ENCODE measurements around the gene SUPT7L.
"Not testable (repeated sequence)": the region's sequence is repeated elsewhere in the genome, so short reads cannot be mapped to it uniquely, and the experiment has no call there.

Gene SUPT7L

DNA sequence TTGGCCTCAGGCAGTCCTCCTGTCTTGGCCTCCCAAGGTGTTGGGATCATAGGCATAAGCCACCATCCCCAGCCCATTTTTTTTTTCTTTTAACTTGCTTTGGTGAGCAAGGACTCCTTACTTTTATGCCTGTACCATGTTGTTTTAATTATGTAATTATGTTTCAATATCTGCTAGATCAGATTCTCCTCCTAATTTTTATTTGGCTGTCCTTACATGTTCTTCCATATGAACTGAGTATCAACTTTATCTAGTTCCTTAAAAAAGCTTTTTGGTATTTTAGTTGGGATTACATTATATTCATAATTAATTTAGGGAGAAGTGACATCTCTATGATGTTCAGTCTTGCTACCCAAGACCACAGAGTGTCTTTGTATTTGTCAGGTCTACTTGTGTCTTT is 18.2 kb downstream of the SUPT7L start:
- peaks cover 32 to 62% of the 10 kb centered on the region in 2 donors for H3K36me3 ChIP-seq (ENCODE audit: control insufficient read depth in 2 of 2, insufficient read depth in 2 of 2, low read length in 2 of 2)
- no peaks in the 10 kb centered on the region for H3K4me1 ChIP-seq (ENCODE audit: control insufficient read depth in 2 of 2, insufficient read depth in 2 of 2, low read length in 2 of 2)

DNA sequence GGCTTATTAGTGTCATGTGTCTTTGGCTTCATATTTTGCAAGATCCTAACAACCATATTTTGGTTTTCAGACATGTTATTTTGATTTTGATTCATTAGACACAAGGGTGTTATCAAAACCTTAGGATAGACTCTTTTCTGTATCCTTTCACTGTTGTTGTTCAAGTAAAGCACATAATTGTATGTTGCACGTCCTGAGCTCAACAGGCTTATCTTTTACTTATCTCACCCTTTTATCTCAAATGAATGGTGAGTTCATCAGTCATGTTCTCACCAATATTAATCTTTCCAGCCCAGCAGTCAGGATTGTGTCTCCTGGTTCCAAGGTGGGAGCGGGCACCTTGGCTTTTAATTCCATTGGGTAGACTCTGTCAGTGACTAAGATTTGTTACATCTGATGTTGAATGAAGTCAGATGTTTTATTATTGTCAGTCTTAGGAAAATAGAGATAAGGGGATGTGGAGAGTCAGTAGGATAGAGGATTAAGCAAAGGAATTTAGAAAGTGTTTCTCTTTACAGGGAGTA is 22.6 kb downstream of the SUPT7L start:
- Histone ChIP-seq H3K4me1 (ENCODE audit: control insufficient read depth in 2 of 2, insufficient read depth in 2 of 2, low read length in 2 of 2) (no peaks in the 10 kb centered on the region), H3K27me3 (ENCODE audit: control insufficient read depth in 2 of 2, insufficient read depth in 2 of 2, low read length in 2 of 2) (no peaks in the 10 kb centered on the region), H3K36me3 (ENCODE audit: control insufficient read depth in 2 of 2, insufficient read depth in 2 of 2, low read length in 2 of 2) (peaks cover 37 to 57% of the 10 kb centered on the region in 2 donors), H3K9ac (ENCODE audit: low read depth in 1 of 2, low read length in 2 of 2) (no peak overlapping the region), H3K27ac (ENCODE audit: low read depth in 2 of 2, low read length in 2 of 2) (no peak overlapping the region), H3K4me3 (ENCODE audit: low read length in 2 of 2) (no peak overlapping the region), H3K9me3 (ENCODE audit: control insufficient read depth in 2 of 2, low read length in 2 of 2) (no peaks in the 10 kb centered on the region)

More for the DNA sequence above, 18.2 kb downstream of the SUPT7L start:
- no peaks in the 10 kb centered on the region for H3K9me3 ChIP-seq (ENCODE audit: control insufficient read depth in 2 of 2, low read length in 2 of 2)
- no peaks in the 10 kb centered on the region for H3K27me3 ChIP-seq (ENCODE audit: control insufficient read depth in 2 of 2, insufficient read depth in 2 of 2, low read length in 2 of 2)
- H3K27ac ChIP-seq (ENCODE audit: low read depth in 2 of 2, low read length in 2 of 2), result no peak overlapping the region
- no peak overlapping the region for H3K4me3 ChIP-seq (ENCODE audit: low read length in 2 of 2)
- H3K9ac ChIP-seq (ENCODE audit: low read depth in 1 of 2, low read length in 2 of 2), result no peak overlapping the region

DNA sequence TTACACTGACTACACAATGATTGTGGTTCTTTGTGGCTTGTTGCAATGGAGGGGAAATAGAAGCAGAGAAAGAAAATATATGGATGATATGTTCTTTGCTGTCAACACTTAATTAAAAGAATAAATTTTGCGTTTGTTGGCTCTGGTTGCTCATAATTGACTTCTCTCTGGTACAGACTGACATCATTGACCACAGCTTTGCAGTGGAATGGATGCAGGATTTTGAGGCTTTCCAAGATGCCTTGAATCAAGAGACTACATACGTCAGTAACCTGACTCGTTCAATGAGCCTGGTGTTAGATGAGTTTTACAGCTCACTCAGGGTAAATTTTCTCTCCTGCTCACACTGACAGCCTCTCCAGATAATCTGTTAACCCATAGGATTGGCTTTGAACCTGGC is 24.7 kb downstream of the SUPT7L start:
- Histone ChIP-seq H3K4me1 (ENCODE audit: control insufficient read depth in 2 of 2, insufficient read depth in 2 of 2, low read length in 2 of 2) (no peaks in the 10 kb centered on the region), H3K27ac (ENCODE audit: low read depth in 2 of 2, low read length in 2 of 2) (no peak overlapping the region), H3K4me3 (ENCODE audit: low read length in 2 of 2) (no peak overlapping the region), H3K9ac (ENCODE audit: low read depth in 1 of 2, low read length in 2 of 2) (no peak overlapping the region), H3K36me3 (ENCODE audit: control insufficient read depth in 2 of 2, insufficient read depth in 2 of 2, low read length in 2 of 2) (peaks cover 52 to 65% of the 10 kb centered on the region in 2 donors), H3K27me3 (ENCODE audit: control insufficient read depth in 2 of 2, insufficient read depth in 2 of 2, low read length in 2 of 2) (no peaks in the 10 kb centered on the region), H3K9me3 (ENCODE audit: control insufficient read depth in 2 of 2, low read length in 2 of 2) (no peaks in the 10 kb centered on the region)

DNA sequence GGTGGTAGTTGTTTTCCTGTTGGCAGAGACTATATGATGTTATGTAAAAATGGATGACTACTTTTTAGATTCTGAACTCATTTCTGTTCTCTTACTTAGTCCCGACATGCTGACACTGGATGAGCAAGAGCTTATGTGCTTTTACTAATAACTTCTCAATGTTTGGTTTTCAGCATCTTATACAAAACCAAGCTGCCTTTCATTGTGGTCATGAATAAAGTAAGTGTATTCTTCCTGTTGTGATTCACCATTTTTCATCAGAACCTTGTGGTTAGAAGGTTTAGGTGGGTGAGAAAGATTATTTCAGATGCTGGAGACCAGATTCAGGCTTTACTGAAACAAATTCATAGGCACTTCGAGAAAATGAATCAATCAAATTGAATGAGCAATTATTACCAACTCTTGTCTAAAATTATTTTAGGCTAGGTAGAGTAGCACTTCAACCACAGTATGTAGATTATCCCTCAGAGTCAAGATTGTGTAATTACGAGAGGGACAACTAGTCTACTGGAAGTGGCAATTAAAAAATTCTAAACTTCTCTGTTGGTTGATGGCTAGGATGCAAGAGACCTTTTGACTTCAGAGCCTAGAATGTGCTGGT is 25.3 kb downstream of the SUPT7L start:
- H3K4me3 ChIP-seq (ENCODE audit: low read length in 2 of 2), result no peak overlapping the region
- H3K36me3 ChIP-seq (ENCODE audit: control insufficient read depth in 2 of 2, insufficient read depth in 2 of 2, low read length in 2 of 2), result peaks cover 55 to 61% of the 10 kb centered on the region in 2 donors
- no peak overlapping the region for H3K9ac ChIP-seq (ENCODE audit: low read depth in 1 of 2, low read length in 2 of 2)
- H3K9me3 ChIP-seq (ENCODE audit: control insufficient read depth in 2 of 2, low read length in 2 of 2), result no peaks in the 10 kb centered on the region
- no peak overlapping the region for H3K27ac ChIP-seq (ENCODE audit: low read depth in 2 of 2, low read length in 2 of 2)
- no peaks in the 10 kb centered on the region for H3K27me3 ChIP-seq (ENCODE audit: control insufficient read depth in 2 of 2, insufficient read depth in 2 of 2, low read length in 2 of 2)
- H3K4me1 ChIP-seq (ENCODE audit: control insufficient read depth in 2 of 2, insufficient read depth in 2 of 2, low read length in 2 of 2), result no peaks in the 10 kb centered on the region

DNA sequence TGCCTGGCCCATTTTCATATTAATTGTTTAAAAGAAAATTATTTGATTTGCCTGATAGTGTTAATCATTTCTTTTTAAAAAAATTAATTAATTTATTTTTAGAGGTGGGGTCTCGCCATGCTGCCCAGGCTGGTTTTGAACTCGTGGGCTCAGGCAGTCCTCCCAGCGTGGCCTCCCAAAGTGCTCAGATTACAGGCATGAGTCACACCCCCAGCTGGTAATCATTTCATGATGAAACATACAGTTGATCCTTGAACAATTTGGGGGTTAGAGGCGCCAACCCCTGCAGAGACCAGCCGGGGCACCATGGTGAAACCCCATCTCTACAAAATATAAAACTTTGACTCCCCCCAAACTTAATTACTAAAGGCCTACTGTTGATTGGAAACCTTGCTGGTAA is 26.6 kb downstream of the SUPT7L start:
- Histone ChIP-seq H3K4me1 (ENCODE audit: control insufficient read depth in 2 of 2, insufficient read depth in 2 of 2, low read length in 2 of 2) (no peaks in the 10 kb centered on the region), H3K9me3 (ENCODE audit: control insufficient read depth in 2 of 2, low read length in 2 of 2) (no peaks in the 10 kb centered on the region), H3K9ac (ENCODE audit: low read depth in 1 of 2, low read length in 2 of 2) (no peak overlapping the region), H3K27me3 (ENCODE audit: control insufficient read depth in 2 of 2, insufficient read depth in 2 of 2, low read length in 2 of 2) (no peaks in the 10 kb centered on the region), H3K4me3 (ENCODE audit: low read length in 2 of 2) (no peak overlapping the region), H3K27ac (ENCODE audit: low read depth in 2 of 2, low read length in 2 of 2) (no peak overlapping the region), H3K36me3 (ENCODE audit: control insufficient read depth in 2 of 2, insufficient read depth in 2 of 2, low read length in 2 of 2) (peaks cover 61 to 62% of the 10 kb centered on the region in 2 donors)

DNA sequence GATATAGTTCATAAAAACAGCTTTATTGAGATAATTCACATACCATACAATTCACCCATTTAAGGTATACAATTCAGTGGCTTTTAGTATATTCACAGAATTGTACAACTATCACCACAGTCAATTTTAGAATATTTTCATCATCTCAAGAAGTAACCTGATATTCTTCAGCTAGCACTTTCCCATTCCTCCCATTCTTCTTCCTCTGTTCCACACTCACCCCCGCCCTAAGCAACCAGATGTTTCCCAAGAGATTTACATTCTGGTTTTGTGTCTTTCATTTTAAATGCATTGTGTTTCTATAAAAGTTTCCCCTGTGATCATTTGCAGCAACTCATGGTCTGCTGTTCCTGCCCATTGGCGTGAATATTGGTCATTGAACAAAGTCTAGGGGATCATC is 29.1 kb downstream of the SUPT7L start:
- Histone ChIP-seq H3K27ac (ENCODE audit: low read depth in 2 of 2, low read length in 2 of 2) (no peak overlapping the region), H3K9ac (ENCODE audit: low read depth in 1 of 2, low read length in 2 of 2) (no peak overlapping the region), H3K9me3 (ENCODE audit: control insufficient read depth in 2 of 2, low read length in 2 of 2) (no peaks in the 10 kb centered on the region), H3K4me3 (ENCODE audit: low read length in 2 of 2) (no peak overlapping the region), H3K36me3 (ENCODE audit: control insufficient read depth in 2 of 2, insufficient read depth in 2 of 2, low read length in 2 of 2) (peaks cover 47 to 58% of the 10 kb centered on the region in 2 donors), H3K27me3 (ENCODE audit: control insufficient read depth in 2 of 2, insufficient read depth in 2 of 2, low read length in 2 of 2) (no peaks in the 10 kb centered on the region), H3K4me1 (ENCODE audit: control insufficient read depth in 2 of 2, insufficient read depth in 2 of 2, low read length in 2 of 2) (peaks cover 3 to 4% of the 10 kb centered on the region in 2 donors)

DNA sequence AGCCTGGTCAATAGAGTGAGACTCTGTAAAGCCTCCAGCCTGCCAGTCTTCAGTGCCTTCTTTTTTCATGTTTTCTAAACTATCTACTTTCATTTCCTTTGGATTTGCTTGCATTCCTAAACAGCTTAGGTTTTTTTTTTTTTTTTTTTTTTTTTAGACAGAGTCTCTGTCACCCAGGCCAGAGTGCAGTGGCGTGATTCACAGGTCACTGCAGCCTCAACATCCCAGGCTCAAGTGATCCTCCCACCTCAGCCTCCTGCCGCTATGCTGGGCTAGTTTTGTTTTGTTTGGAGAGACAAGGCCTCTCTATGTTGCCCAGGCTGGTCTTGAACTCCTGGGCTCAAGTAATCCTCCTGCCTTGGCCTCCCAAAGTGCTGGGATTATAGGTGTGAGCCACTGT is 33.2 kb downstream of the SUPT7L start:
- Histone ChIP-seq H3K4me1 (ENCODE audit: control insufficient read depth in 2 of 2, insufficient read depth in 2 of 2, low read length in 2 of 2) (peaks cover 9 to 12% of the 10 kb centered on the region in 2 donors), H3K36me3 (ENCODE audit: control insufficient read depth in 2 of 2, insufficient read depth in 2 of 2, low read length in 2 of 2) (peaks cover 26 to 36% of the 10 kb centered on the region in 2 donors)
- not testable (repeated sequence) for H3K9ac ChIP-seq (ENCODE audit: low read depth in 1 of 2, low read length in 2 of 2); H3K4me3 ChIP-seq (ENCODE audit: low read length in 2 of 2); H3K27me3 ChIP-seq (ENCODE audit: control insufficient read depth in 2 of 2, insufficient read depth in 2 of 2, low read length in 2 of 2); H3K27ac ChIP-seq (ENCODE audit: low read depth in 2 of 2, low read length in 2 of 2); H3K9me3 ChIP-seq (ENCODE audit: control insufficient read depth in 2 of 2, low read length in 2 of 2)

DNA sequence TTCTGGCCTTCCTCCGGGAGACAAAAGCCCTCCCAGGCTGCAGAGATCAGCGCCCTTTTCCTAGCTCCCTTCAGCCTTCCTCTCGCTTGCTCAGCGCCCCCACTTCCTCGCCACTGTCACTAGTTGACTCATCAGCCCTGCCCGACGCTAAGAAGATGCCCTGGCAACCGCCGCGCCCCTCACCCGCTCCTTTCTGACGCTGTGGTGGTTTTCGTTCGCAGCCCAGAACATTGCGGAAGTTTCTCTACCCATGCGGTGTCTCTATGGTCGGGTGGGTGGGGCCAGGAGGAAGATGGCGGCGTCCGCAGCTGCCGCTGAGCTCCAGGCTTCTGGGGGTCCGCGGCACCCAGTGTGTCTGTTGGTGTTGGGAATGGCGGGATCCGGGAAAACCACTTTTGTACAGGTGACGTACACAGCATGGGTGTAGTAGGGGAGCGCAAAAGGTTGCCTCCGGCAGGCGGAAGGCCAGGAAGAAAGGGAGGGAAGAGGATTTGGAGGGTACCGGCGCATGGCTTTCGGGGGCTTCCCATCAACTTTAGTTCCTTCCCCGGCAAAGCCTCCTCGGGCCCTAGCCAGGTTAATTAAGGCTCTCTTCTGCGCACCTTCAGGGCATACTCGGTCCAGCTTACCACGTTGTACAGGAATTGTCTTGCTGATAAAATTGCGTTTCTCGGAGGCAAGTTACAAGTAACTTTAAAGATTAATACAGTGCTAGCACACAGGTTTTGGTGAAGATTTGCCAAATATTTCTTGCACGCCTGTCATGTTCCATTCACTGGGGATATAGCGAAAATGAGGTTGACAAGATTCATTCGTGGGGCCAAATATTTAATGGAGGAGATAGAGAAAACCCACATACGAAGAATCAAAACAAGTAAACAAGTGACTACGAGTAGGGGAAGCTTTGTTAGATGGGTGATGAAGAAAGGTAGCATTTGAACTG is 34.4 kb downstream of the SUPT7L start, which contains the start of the genes CCDC121 and GPN1:
CCDC121 (minus strand) TSS at position 246 of the 943 bp plus-strand sequence. CDS start 1,213 bp downstream, outside the sequence.
GPN1 (plus strand) TSS at position 284 of the 943 bp plus-strand sequence; CDS start at position 293, 9 bp downstream.
- Histone ChIP-seq H3K4me1 (ENCODE audit: control insufficient read depth in 2 of 2, insufficient read depth in 2 of 2, low read length in 2 of 2) (peaks cover 9 to 12% of the 10 kb centered on the region in 2 donors), H3K4me3 (ENCODE audit: low read length in 2 of 2) (peak within 1 kb of the TSS; percentile 93 to 95), H3K9me3 (ENCODE audit: control insufficient read depth in 2 of 2, low read length in 2 of 2) (no peaks in the 10 kb centered on the region), H3K27ac (ENCODE audit: low read depth in 2 of 2, low read length in 2 of 2) (peak within 1 kb of the TSS; percentile 51 to 70), H3K27me3 (ENCODE audit: control insufficient read depth in 2 of 2, insufficient read depth in 2 of 2, low read length in 2 of 2) (no peaks in the 10 kb centered on the region), H3K36me3 (ENCODE audit: control insufficient read depth in 2 of 2, insufficient read depth in 2 of 2, low read length in 2 of 2) (peaks cover 15 to 24% of the 10 kb centered on the region in 2 donors), H3K9ac (ENCODE audit: low read depth in 1 of 2, low read length in 2 of 2) (peak within 1 kb of the TSS; percentile 80 to 85)

DNA sequence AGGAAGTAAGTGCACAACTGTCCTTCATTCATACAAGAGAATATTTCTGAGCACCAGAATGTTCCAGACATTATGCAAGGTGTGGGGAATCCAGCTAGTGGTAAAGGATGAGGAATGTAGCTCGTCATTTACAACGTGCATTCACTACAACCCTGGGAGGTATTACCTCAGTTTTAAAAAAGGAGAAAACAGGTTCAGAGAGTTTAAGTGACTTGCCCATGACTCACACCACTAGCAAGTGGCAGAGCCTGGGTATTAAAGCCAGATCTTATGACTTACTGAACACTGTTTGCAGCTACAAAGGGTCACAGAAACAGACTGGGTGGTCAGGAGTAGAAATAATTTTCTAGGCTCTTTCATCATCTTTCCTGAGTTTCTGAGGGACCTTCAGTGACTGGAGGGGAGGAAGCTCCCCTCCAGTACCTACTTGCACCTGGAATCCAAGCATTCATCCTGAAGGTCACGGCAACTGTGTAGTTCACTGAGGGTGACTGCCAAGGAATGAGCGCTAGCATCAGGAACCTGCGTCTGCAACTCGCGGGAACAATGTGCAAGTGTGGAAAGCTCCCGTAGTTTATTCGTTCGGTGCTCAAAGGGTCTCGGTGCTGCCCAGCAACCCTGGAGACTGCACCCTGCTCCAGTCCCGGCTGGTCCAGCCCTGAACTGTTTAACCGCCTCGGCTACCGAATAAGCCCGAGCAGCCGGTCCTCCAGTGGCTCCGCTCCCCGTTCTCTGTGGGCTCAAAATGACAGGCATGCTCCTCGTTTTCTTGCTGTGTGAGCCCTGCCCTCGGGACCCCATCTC is 35.2 kb downstream of the SUPT7L start:
- Histone ChIP-seq H3K36me3 (ENCODE audit: control insufficient read depth in 2 of 2, insufficient read depth in 2 of 2, low read length in 2 of 2) (peaks cover 23 to 26% of the 10 kb centered on the region in 2 donors), H3K4me3 (ENCODE audit: low read length in 2 of 2) (peak overlapping the region; percentile 93 to 95), H3K27me3 (ENCODE audit: control insufficient read depth in 2 of 2, insufficient read depth in 2 of 2, low read length in 2 of 2) (no peaks in the 10 kb centered on the region), H3K4me1 (ENCODE audit: control insufficient read depth in 2 of 2, insufficient read depth in 2 of 2, low read length in 2 of 2) (peaks cover 9 to 12% of the 10 kb centered on the region in 2 donors), H3K9me3 (ENCODE audit: control insufficient read depth in 2 of 2, low read length in 2 of 2) (no peaks in the 10 kb centered on the region), H3K9ac (ENCODE audit: low read depth in 1 of 2, low read length in 2 of 2) (peak overlapping the region; percentile 80 to 85), H3K27ac (ENCODE audit: low read depth in 2 of 2, low read length in 2 of 2) (peak overlapping the region; percentile 46 to 70)
